ENCODE results near the gene B4GALT4. TPM values are rescaled to one million over a fixed set of nuclear protein-coding genes. Genes with fewer than 3 reads are reported as not detected.

Gene B4GALT4
- total and polyA plus RNA-seq, 9 donors, result 14.4 to 26.6 (median 23.7) TPM

GRCh38 chr3:119220198-119220597 lies 20.5 kb downstream of the B4GALT4 start:
- H3K4me3 ChIP-seq, result no peak overlapping the region
- no peak overlapping the region for H3K27ac ChIP-seq
- H3K4me1 ChIP-seq (ENCODE audit: insufficient read depth), result no peaks in the 10 kb centered on the region
- 86 to 90% (median 88%) methylated on average over 7 of the region's 7 CpGs for WGBS, 3 donors
- TF ChIP-seq EP300 (IDR thresholded peaks at IDR 0.05), result no peak
- TF ChIP-seq POLR2A (IDR thresholded peaks at IDR 0.05), result no peak
- TF ChIP-seq CTCF (IDR thresholded peaks at IDR 0.05), result no peak
- H3K27me3 ChIP-seq, result peaks cover 3% of the 10 kb centered on the region
- H3K36me3 ChIP-seq, result no peaks in the 10 kb centered on the region
- no peak for DNase-seq
- H3K9me3 ChIP-seq, result no peaks in the 10 kb centered on the region
- intact Hi-C loops (cut with DNase I), result no loop called here

GRCh38 chr3:119219069-119219468 lies 21.6 kb downstream of the B4GALT4 start:
- WGBS, 3 donors, result 86 to 94% (median 87%) methylated on average over 4 of the region's 4 CpGs
- Histone ChIP-seq H3K4me1 (ENCODE audit: insufficient read depth) (no peaks in the 10 kb centered on the region), H3K27ac (no peak overlapping the region), H3K4me3 (no peak overlapping the region), H3K27me3 (no peaks in the 10 kb centered on the region), H3K36me3 (no peaks in the 10 kb centered on the region), H3K9me3 (no peaks in the 10 kb centered on the region)
- DNase-seq, result no peak
- no peak for TF ChIP-seq POLR2A (IDR thresholded peaks at IDR 0.05)
- intact Hi-C loops (cut with DNase I), result no loop called here

- no peak overlapping the region for H3K4me3 ChIP-seq
- intact Hi-C loops (cut with DNase I), result no loop called here
- no peaks in the 10 kb centered on the region for H3K27me3 ChIP-seq
- H3K4me1 ChIP-seq (ENCODE audit: insufficient read depth), result no peaks in the 10 kb centered on the region
- WGBS, 3 donors, result 81 to 95% (median 94%) methylated on average over 6 of the region's 6 CpGs
- no peaks in the 10 kb centered on the region for H3K36me3 ChIP-seq
- no peaks in the 10 kb centered on the region for H3K9me3 ChIP-seq
- TF ChIP-seq EP300 (IDR thresholded peaks at IDR 0.05) (no peak), POLR2A (IDR thresholded peaks at IDR 0.05) (no peak), CTCF (IDR thresholded peaks at IDR 0.05) (no peak)
- no peak for DNase-seq
- no peak overlapping the region for H3K27ac ChIP-seq
Observed at GRCh38 chr3:119211803-119212202, 28.9 kb downstream of the B4GALT4 start.

- WGBS, 3 donors, result 49 to 54% (median 51%) methylated on average over 4 of the region's 4 CpGs
- intact Hi-C loops (cut with DNase I), result no loop called here
- Histone ChIP-seq H3K27ac (no peak overlapping the region), H3K27me3 (no peaks in the 10 kb centered on the region), H3K9me3 (no peaks in the 10 kb centered on the region), H3K36me3 (no peaks in the 10 kb centered on the region), H3K4me3 (no peak overlapping the region), H3K4me1 (ENCODE audit: insufficient read depth) (no peaks in the 10 kb centered on the region)
- DNase-seq, result no peak
- TF ChIP-seq EP300 (IDR thresholded peaks at IDR 0.05) (no peak), POLR2A (IDR thresholded peaks at IDR 0.05) (no peak), CTCF (IDR thresholded peaks at IDR 0.05) (no peak)
Observed at GRCh38 chr3:119211193-119211592, 29.5 kb downstream of the B4GALT4 start.

GRCh38 chr3:119207512-119207875 lies 33.2 kb downstream of the B4GALT4 start:
- Histone ChIP-seq H3K27me3 (no peaks in the 10 kb centered on the region), H3K27ac (no peak overlapping the region), H3K9me3 (no peaks in the 10 kb centered on the region), H3K4me1 (ENCODE audit: insufficient read depth) (peaks cover 1% of the 10 kb centered on the region), H3K36me3 (no peaks in the 10 kb centered on the region), H3K4me3 (no peak overlapping the region)
- DNase-seq, result no peak
- 79 to 81% (median 79%) methylated on average over 3 of the region's 3 CpGs for WGBS, 3 donors
- TF ChIP-seq EP300 (IDR thresholded peaks at IDR 0.05) (no peak), CTCF (IDR thresholded peaks at IDR 0.05) (no peak), POLR2A (IDR thresholded peaks at IDR 0.05) (no peak)
- intact Hi-C loops (cut with DNase I), result no loop called here
